ENCODE data around the gene INSC. TPM values are rescaled to one million over a fixed set of nuclear protein-coding genes. Genes with fewer than 3 reads are reported as not detected.

The INSC gene
- total RNA-seq, 1 donor from 2014 or later, result not detected

DNA sequence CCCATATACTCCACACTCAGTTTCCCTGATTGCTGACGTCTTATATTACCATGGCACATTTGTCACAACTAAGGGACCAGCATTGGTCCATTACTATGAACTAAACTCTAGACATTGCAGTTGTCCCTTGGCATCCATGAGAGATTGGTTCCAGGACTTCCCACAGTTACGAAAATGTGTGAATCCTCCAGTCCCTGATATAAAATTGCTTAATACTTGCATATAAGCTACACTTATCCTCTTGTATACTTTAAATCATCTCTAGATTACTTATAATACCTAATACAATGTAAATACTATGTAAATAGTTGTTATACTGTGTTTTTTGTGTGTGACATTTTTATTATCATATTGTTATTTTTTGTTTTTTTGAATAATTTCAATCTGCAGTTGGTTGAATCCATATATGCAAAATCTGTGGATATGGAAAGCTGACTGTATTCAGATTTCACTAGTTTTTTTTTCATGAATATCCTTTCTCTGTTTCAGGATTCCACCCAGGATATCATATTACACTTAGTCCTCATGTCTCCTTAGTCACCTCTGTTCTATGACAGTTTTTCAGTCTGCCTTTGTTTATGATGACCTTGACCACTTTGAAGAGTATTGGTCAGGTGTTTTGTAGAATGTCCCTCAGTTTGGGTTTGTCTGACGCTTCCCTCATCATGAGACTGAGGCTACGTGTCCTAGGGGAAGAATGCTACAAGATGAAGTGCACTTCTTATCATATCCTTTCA is 55.3 kb downstream of the INSC start:
- Mint-ChIP-seq H3K4me1 (no peaks in the 10 kb centered on the region), H3K9me3 (no peaks in the 10 kb centered on the region)
- intact Hi-C loops (cut with micrococcal nuclease), result no loop called here

DNA sequence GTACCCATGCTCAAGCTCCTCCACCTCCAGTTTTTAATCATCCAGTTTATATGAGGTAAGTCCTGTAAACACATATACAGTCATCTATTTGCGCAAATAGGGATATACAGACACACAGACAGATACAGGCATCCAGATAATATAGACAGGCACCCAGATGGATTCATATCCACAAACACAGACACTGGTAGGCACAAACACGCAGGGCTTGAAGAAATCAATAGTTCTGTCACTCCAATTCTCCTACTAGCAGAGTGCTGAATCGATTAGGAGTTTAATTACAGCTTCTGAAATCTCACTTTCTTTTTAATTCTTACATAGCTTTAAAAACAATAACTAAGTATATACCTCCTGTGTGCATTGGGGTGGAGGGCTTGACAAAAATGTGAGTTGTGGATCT is 56.0 kb downstream of the INSC start:
- H3K4me3 Mint-ChIP-seq, result no peak overlapping the region
- no peaks in the 10 kb centered on the region for H3K4me1 Mint-ChIP-seq
- intact Hi-C loops (cut with micrococcal nuclease), result no loop called here
- H3K36me3 Mint-ChIP-seq (ENCODE audit: low read depth), result no peaks in the 10 kb centered on the region
- no peak overlapping the region for H3K27ac Mint-ChIP-seq
- DNase-seq, result no peak
- no peaks in the 10 kb centered on the region for H3K9me3 Mint-ChIP-seq
- peaks cover 26% of the 10 kb centered on the region for H3K27me3 Mint-ChIP-seq

More for the DNA sequence above, 55.3 kb downstream of the INSC start:
- Mint-ChIP-seq H3K27me3 (peaks cover 24% of the 10 kb centered on the region), H3K4me3 (no peak overlapping the region), H3K27ac (no peak overlapping the region), H3K36me3 (ENCODE audit: low read depth) (no peaks in the 10 kb centered on the region)
- no peak for DNase-seq

DNA sequence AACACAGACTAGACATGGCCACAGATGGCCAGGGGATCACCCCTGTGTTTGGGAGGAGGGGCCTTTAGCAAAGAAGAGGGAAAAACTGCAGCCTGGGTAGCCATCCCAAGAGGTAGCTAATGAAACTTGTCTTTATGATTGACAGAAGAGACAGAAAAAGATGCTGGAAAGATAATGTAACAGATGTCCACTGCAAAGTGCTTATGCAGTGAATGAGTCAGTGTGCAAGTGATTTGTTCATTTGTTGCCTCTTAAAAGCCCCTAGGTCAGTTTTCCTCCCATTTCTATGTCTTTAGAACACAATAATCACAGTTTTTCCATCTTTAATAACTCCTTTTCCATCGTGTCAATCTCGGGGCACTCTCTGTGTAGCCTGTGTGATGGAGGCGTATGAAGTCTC is 57.2 kb downstream of the INSC start:
- H3K9me3 Mint-ChIP-seq, result no peaks in the 10 kb centered on the region
- H3K36me3 Mint-ChIP-seq (ENCODE audit: low read depth), result no peaks in the 10 kb centered on the region
- H3K27ac Mint-ChIP-seq, result no peak overlapping the region
- H3K4me3 Mint-ChIP-seq, result no peak overlapping the region
- peaks cover 28% of the 10 kb centered on the region for H3K27me3 Mint-ChIP-seq
- H3K4me1 Mint-ChIP-seq, result no peaks in the 10 kb centered on the region
- DNase-seq, result no peak
- intact Hi-C loops (cut with micrococcal nuclease), result no loop called here

DNA sequence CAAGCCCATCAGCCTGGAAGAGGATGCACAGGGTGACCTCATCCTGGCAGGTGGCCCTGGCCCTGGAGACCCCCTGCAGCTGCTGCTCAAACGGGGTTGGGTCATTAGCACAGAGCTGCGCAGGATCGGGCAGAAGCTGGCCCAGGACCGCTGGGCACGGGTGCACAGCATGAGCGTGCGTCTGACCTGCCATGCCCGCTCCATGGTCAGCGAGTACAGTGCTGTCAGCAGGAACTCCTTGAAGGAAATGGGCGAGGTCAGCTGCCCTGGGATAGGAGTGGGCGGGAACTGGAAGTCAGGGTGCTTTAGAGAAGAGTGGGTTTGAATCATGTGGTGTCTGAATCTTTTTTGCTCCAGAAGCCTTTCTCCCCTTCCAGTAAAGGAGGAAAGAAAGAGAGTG is 61.1 kb downstream of the INSC start:
- no peak for DNase-seq
- H3K36me3 Mint-ChIP-seq (ENCODE audit: low read depth), result no peaks in the 10 kb centered on the region
- no peaks in the 10 kb centered on the region for H3K4me1 Mint-ChIP-seq
- H3K27ac Mint-ChIP-seq, result no peak overlapping the region
- H3K27me3 Mint-ChIP-seq, result peaks cover 29% of the 10 kb centered on the region
- H3K4me3 Mint-ChIP-seq, result no peak overlapping the region
- H3K9me3 Mint-ChIP-seq, result no peaks in the 10 kb centered on the region
- intact Hi-C loops (cut with micrococcal nuclease), result no loop called here

DNA sequence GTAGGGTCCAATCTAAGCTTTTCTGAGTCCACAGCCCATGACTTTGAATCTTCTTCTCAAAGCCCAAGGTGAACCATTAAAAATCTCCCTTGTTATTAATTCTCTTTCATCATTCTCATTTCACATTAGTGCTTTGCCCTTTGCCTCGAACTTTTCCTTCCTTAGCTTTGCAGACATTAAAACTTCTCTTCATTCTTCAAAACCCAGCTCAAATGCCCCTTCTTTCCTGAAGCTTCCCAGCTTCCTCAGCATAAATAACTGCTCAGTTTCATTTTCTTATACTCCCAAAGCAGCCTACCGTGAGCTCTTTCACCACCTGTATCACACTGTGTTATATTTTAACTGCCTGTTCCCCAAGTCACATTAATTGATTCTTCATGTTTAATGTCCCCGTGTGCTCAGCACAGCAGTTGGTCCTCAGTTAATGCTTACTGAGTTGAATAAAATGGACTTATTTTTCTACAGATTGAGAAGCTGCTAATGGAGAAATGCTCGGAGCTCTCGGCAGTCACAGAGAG is 62.0 kb downstream of the INSC start:
- intact Hi-C loops (cut with micrococcal nuclease), result no loop called here
- no peak for DNase-seq
- Mint-ChIP-seq H3K4me3 (no peak overlapping the region), H3K36me3 (ENCODE audit: low read depth) (no peaks in the 10 kb centered on the region), H3K4me1 (no peaks in the 10 kb centered on the region), H3K9me3 (no peaks in the 10 kb centered on the region), H3K27ac (no peak overlapping the region), H3K27me3 (peaks cover 27% of the 10 kb centered on the region)

DNA sequence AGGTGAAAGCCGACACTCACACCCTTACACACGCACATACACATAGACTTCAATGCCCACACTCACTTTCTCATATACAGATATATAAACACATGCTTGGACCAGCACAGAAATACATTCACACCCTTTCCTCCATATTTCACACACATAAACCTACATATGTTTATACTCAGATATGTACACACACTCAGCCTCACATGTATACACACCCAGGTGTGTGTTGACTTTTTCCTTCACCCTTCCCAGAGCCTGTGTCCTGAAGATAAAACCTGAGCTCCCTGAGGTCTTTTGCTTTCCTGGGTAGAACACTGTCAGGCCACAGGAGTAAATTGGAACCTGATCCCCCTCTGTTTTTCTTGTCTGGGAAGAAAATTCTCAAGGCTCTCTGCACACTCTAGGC is 62.8 kb downstream of the INSC start:
- Mint-ChIP-seq H3K27me3 (peaks cover 26% of the 10 kb centered on the region), H3K9me3 (no peaks in the 10 kb centered on the region), H3K36me3 (ENCODE audit: low read depth) (no peaks in the 10 kb centered on the region), H3K4me3 (no peak overlapping the region), H3K4me1 (no peaks in the 10 kb centered on the region), H3K27ac (no peak overlapping the region)
- intact Hi-C loops (cut with micrococcal nuclease), result no loop called here
- DNase-seq, result no peak

GRCh38 chr11:15178214-15178613 is 63.5 kb downstream of the INSC start:
- no peaks in the 10 kb centered on the region for H3K4me1 Mint-ChIP-seq
- intact Hi-C loops (cut with micrococcal nuclease), result no loop called here
- H3K36me3 Mint-ChIP-seq (ENCODE audit: low read depth), result no peaks in the 10 kb centered on the region
- H3K4me3 Mint-ChIP-seq, result no peak overlapping the region
- peaks cover 21% of the 10 kb centered on the region for H3K27me3 Mint-ChIP-seq
- H3K9me3 Mint-ChIP-seq, result no peaks in the 10 kb centered on the region
- DNase-seq, result no peak
- no peak overlapping the region for H3K27ac Mint-ChIP-seq

DNA sequence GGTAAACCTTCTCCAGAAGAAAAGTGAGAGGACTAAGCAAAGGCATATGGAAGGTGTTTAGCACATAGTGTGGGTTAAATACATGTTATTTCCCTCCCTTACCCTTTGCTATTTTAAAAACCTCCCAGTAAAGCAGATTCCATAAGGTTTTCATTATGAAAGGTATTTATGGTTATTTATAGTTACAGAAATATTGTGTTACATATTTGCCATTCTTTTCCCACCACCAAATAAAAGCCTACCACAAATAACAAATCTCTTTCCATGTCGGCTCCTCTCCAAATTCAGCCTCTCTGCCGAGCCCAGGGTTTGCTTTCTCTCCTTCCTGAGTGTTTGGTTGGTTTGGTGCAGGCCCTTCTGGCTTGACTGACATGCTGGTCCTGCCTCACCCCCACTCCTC is 64.4 kb downstream of the INSC start:
- Mint-ChIP-seq H3K9me3 (no peaks in the 10 kb centered on the region), H3K27me3 (peaks cover 17% of the 10 kb centered on the region), H3K27ac (no peak overlapping the region), H3K4me1 (no peaks in the 10 kb centered on the region), H3K36me3 (ENCODE audit: low read depth) (no peaks in the 10 kb centered on the region), H3K4me3 (no peak overlapping the region)
- no peak for DNase-seq
- intact Hi-C loops (cut with micrococcal nuclease), result no loop called here

DNA sequence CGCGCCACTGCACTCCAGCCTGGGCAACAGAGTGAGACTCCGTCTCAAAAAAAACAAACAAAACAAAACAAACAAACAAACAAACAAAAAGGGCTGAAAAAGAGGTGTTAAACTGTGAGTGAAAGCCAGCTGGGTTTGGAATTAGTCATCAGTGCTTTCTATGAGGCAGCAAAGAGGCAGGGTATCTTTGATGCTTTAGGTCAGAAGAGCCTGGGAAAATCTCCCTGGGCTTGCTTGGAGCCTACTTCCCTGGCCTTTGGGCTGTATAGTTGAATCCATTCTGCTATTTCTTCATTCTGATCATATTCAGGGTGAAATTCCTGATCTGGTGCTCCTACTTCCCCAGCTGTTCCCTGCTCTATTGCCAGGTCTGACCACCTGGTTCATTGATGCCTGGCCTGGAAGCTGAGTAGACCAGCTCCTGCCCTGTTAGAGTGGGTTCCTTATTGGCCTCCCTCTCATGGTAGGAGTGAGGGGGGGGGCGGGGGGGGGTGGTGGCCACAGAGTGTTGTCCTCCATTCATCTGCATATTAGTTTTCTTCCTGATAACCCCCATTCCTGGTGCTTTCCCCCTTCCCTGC is 65.6 kb downstream of the INSC start:
- Mint-ChIP-seq H3K27me3 (peaks cover 12% of the 10 kb centered on the region), H3K9me3 (no peaks in the 10 kb centered on the region), H3K4me1 (no peaks in the 10 kb centered on the region), H3K27ac (no peak overlapping the region), H3K36me3 (ENCODE audit: low read depth) (no peaks in the 10 kb centered on the region), H3K4me3 (no peak overlapping the region)
- intact Hi-C loops (cut with micrococcal nuclease), result no loop called here
- DNase-seq, result no peak

DNA sequence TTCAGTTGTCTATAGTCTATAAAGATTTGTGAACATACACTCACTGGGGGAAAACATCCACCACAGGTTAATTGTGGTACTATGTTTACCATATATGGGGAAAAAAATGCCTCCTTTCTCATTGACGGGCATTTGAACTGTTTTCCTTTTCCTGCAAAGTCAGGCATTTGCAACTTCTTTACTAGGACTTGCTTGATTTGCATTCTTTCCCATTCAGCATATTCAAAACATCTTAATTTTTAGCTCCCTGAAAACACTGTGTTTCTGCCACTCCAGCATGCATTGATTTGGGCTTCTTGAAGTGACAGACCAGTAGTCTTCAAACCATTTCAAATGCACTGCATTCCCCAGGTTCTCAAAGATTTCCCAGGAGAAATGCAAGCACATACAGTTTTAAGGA is 67.6 kb downstream of the INSC start:
- H3K27me3 Mint-ChIP-seq, result peaks cover 16% of the 10 kb centered on the region
- H3K4me3 Mint-ChIP-seq, result no peak overlapping the region
- H3K9me3 Mint-ChIP-seq, result no peaks in the 10 kb centered on the region
- H3K4me1 Mint-ChIP-seq, result no peaks in the 10 kb centered on the region
- no peaks in the 10 kb centered on the region for H3K36me3 Mint-ChIP-seq (ENCODE audit: low read depth)
- no peak overlapping the region for H3K27ac Mint-ChIP-seq
- intact Hi-C loops (cut with micrococcal nuclease), result no loop called here
- no peak for DNase-seq

DNA sequence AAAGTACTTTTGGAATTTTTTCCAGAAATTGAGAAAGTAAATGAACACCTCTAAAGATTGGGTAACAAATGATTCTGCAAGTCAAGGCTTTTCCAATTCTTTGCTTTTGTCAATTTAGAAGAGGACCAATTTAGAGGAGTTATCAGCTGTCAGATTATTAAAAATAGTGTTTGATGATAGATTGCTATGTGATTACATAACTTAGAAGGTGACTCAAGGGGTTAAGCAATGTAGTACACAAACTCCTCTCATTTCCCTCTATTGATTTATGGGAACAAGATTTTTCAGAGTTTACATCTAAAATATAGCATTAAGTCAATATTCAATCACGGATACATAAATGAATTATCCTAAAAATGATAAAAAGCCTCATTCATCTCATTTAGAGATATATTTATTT is 70.3 kb downstream of the INSC start:
- H3K9me3 Mint-ChIP-seq, result no peaks in the 10 kb centered on the region
- DNase-seq, result no peak
- H3K4me1 Mint-ChIP-seq, result no peaks in the 10 kb centered on the region
- no peak overlapping the region for H3K27ac Mint-ChIP-seq
- H3K27me3 Mint-ChIP-seq, result peaks cover 12% of the 10 kb centered on the region
- intact Hi-C loops (cut with micrococcal nuclease), result no loop called here
- H3K36me3 Mint-ChIP-seq (ENCODE audit: low read depth), result no peaks in the 10 kb centered on the region
- no peak overlapping the region for H3K4me3 Mint-ChIP-seq

DNA sequence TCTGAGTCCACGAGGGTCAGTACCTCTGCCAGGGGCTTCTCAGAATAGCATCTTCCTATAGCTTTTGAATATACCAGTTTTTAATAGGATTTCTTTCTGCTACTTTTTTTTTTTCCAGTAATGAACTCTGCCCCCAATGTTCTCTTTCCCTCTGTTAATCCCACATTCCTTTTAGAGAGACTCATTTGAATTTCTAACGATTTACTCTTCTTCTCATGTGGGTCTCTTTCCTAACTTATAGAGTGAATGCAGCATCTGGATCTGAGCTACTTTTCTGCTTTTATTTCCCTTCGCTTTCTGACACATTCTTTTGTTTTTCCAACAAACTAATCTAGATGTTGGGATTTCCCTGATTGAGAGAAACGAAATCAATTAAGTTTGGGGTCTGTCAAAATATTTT is 71.4 kb downstream of the INSC start:
- Mint-ChIP-seq H3K36me3 (ENCODE audit: low read depth) (no peaks in the 10 kb centered on the region), H3K9me3 (no peaks in the 10 kb centered on the region), H3K27ac (no peak overlapping the region), H3K4me1 (no peaks in the 10 kb centered on the region), H3K27me3 (peaks cover 10% of the 10 kb centered on the region), H3K4me3 (no peak overlapping the region)
- intact Hi-C loops (cut with micrococcal nuclease), result no loop called here
- no peak for DNase-seq

DNA sequence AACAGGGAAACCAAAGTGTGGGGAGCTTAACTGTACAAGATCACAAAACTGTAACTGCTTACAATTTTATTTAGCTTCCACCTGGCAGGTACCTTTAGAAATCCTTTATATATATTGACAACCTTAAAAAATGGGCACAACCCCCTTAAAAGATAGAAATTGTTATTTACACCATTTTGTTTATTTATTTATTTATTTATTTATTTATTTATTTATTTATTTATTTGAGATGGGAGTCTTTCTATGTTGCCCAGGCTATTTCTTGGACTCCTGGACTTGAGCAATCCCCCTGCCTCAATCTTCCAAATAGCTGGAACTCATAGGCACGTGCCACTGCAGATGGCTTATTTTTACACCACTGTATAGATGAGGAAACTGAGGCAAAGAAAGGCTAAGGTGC is 74.5 kb downstream of the INSC start:
- Mint-ChIP-seq H3K27ac (no peak overlapping the region), H3K36me3 (ENCODE audit: low read depth) (no peaks in the 10 kb centered on the region), H3K4me3 (no peak overlapping the region), H3K27me3 (peaks cover 10% of the 10 kb centered on the region), H3K9me3 (no peaks in the 10 kb centered on the region), H3K4me1 (no peaks in the 10 kb centered on the region)
- no peak for DNase-seq
- intact Hi-C loops (cut with micrococcal nuclease), result no loop called here

GRCh38 chr11:15189641-15190365 is 75.1 kb downstream of the INSC start:
- H3K4me3 Mint-ChIP-seq, result no peak overlapping the region
- no peak for DNase-seq
- no peak overlapping the region for H3K27ac Mint-ChIP-seq
- no peaks in the 10 kb centered on the region for H3K4me1 Mint-ChIP-seq
- no peaks in the 10 kb centered on the region for H3K36me3 Mint-ChIP-seq (ENCODE audit: low read depth)
- intact Hi-C loops (cut with micrococcal nuclease), result no loop called here
- H3K27me3 Mint-ChIP-seq, result peaks cover 10% of the 10 kb centered on the region
- no peaks in the 10 kb centered on the region for H3K9me3 Mint-ChIP-seq
